Measurements from ENCODE around the gene NR1D2. TPM values are rescaled to one million over a fixed set of nuclear protein-coding genes. Genes with fewer than 3 reads are reported as not detected.
"Not testable (repeated sequence)": the region's sequence is repeated elsewhere in the genome, so short reads cannot be mapped to it uniquely, and the experiment has no call there.

The NR1D2 gene
- total RNA-seq, 1 donor from 2014 or later, result 19.4 TPM

DNA sequence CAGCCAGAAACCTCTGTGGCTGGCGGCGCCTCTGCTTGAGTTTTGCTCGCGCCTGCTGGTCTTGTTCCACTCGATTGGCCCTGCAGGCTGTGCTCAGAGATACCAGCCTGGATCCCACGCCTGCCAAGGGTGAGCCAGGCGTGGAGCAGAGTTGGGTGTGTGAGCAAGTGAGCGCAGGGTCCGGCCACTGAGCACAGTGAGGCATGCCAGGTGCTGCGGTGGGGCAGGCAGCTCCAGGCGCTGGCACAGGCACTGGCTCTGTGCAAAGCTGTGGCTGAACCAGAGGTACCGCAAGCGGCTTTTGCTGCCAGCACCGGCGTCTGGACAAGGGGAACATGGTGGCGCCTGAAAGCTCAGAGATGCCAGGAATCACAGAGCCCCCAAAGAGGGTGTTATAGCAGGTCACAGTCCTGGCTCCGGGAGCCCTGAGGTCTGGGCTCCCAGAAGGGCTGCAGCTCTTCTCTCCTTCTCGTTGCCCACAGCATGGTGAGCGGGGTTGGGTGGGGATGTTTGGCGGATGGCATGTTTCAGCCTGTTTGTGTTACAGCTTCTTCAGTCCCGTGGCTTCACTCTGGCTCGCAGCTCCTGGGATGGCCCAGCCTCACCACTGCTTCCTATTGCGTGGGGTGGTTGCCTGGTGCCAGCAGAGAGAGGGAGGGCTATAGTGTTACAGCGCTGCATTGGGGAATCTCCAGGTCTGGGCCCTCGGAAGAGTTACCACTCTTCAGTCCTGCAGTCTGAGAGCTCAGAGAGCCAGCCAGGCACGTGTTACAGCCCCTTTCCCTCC is 73.9 kb downstream of the NR1D2 start:
- Histone ChIP-seq H3K4me1 (peaks cover 8% of the 10 kb centered on the region), H3K27ac (no peak overlapping the region), H3K9me3 (no peaks in the 10 kb centered on the region), H3K27me3 (no peaks in the 10 kb centered on the region), H3K4me3 (no peak overlapping the region), H3K36me3 (no peaks in the 10 kb centered on the region)
- peak in 1 of 2 donors; percentile 30 for TF ChIP-seq POLR2AphosphoS5 (IDR thresholded peaks at IDR 0.05; ENCODE audit: insufficient read depth in 1 of 2, low read depth in 1 of 2)
- no peak for TF ChIP-seq CTCF (IDR thresholded peaks at IDR 0.05)
- intact Hi-C loops (cut with DNase I), result no loop called here
- DNase-seq (ENCODE audit: extremely low spot score in 2 of 2), result no peak

GRCh38 chr3:24019585-24019984 is 74.5 kb downstream of the NR1D2 start:
- no peak for DNase-seq (ENCODE audit: extremely low spot score in 2 of 2)
- no peaks in the 10 kb centered on the region for H3K9me3 ChIP-seq
- intact Hi-C loops (cut with DNase I), result no loop called here
- H3K27me3 ChIP-seq, result no peaks in the 10 kb centered on the region
- no peak overlapping the region for H3K27ac ChIP-seq
- peaks cover 8% of the 10 kb centered on the region for H3K4me1 ChIP-seq
- H3K36me3 ChIP-seq, result no peaks in the 10 kb centered on the region
- no peak overlapping the region for H3K4me3 ChIP-seq
- no peak for TF ChIP-seq POLR2A (IDR thresholded peaks at IDR 0.05)
- no peak for TF ChIP-seq CTCF (IDR thresholded peaks at IDR 0.05)
- TF ChIP-seq POLR2AphosphoS5 (IDR thresholded peaks at IDR 0.05; ENCODE audit: insufficient read depth in 1 of 2, low read depth in 1 of 2), result no peak

- no peaks in the 10 kb centered on the region for H3K36me3 ChIP-seq
- no peaks in the 10 kb centered on the region for H3K27me3 ChIP-seq
- no peak overlapping the region for H3K27ac ChIP-seq
- TF ChIP-seq POLR2AphosphoS5 (IDR thresholded peaks at IDR 0.05; ENCODE audit: insufficient read depth in 1 of 2, low read depth in 1 of 2), result no peak
- TF ChIP-seq POLR2A (IDR thresholded peaks at IDR 0.05), result no peak
- TF ChIP-seq CTCF (IDR thresholded peaks at IDR 0.05), result no peak
- no peak for DNase-seq (ENCODE audit: extremely low spot score in 2 of 2)
- H3K4me3 ChIP-seq, result no peak overlapping the region
- intact Hi-C loops (cut with DNase I), result no loop called here
- H3K9me3 ChIP-seq, result no peaks in the 10 kb centered on the region
- H3K4me1 ChIP-seq, result peaks cover 8% of the 10 kb centered on the region
Measured at GRCh38 chr3:24020036-24020691, 75.1 kb downstream of the NR1D2 start.

GRCh38 chr3:24023197-24023596 is 78.1 kb downstream of the NR1D2 start:
- Histone ChIP-seq H3K4me1 (no peaks in the 10 kb centered on the region), H3K9me3 (no peaks in the 10 kb centered on the region), H3K4me3 (no peak overlapping the region), H3K36me3 (no peaks in the 10 kb centered on the region), H3K27me3 (no peaks in the 10 kb centered on the region), H3K27ac (no peak overlapping the region)
- intact Hi-C loops (cut with DNase I), result no loop called here
- no peak for DNase-seq (ENCODE audit: extremely low spot score in 2 of 2)
- TF ChIP-seq POLR2AphosphoS5 (IDR thresholded peaks at IDR 0.05; ENCODE audit: insufficient read depth in 1 of 2, low read depth in 1 of 2) (no peak), CTCF (IDR thresholded peaks at IDR 0.05) (no peak), POLR2A (IDR thresholded peaks at IDR 0.05) (no peak)

- no peak for DNase-seq (ENCODE audit: extremely low spot score in 2 of 2)
- intact Hi-C loops (cut with DNase I), result no loop called here
- Histone ChIP-seq H3K9me3 (no peaks in the 10 kb centered on the region), H3K4me3 (no peak overlapping the region), H3K4me1 (no peaks in the 10 kb centered on the region), H3K27me3 (no peaks in the 10 kb centered on the region), H3K36me3 (no peaks in the 10 kb centered on the region), H3K27ac (no peak overlapping the region)
- no peak for TF ChIP-seq CTCF (IDR thresholded peaks at IDR 0.05)
- no peak for TF ChIP-seq POLR2A (IDR thresholded peaks at IDR 0.05)
- no peak for TF ChIP-seq POLR2AphosphoS5 (IDR thresholded peaks at IDR 0.05; ENCODE audit: insufficient read depth in 1 of 2, low read depth in 1 of 2)
Measured at GRCh38 chr3:24025805-24026204, 80.7 kb downstream of the NR1D2 start.

DNA sequence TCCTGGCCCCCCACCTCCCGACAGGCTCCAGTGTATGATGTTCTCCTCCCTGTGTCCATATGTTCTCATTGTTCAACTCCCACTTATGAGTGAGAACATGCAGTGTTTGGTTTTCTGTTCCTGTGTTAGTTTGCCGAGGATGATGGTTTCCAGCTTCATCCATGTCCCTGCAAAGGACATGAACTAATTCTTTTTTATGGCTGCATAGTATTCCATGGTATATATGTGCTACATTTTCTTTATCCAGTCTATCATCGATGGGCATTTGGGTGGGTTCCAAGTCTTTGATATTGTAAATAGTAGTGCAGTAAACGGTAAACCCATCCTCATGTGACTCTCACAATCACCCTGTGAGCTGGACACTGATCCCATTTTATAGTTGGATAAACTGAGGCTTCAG is 81.6 kb downstream of the NR1D2 start:
- H3K27me3 ChIP-seq; H3K4me1 ChIP-seq; DNase-seq (ENCODE audit: extremely low spot score in 2 of 2); H3K36me3 ChIP-seq; H3K9me3 ChIP-seq; H3K4me3 ChIP-seq; H3K27ac ChIP-seq; intact Hi-C loops (cut with DNase I): not testable (repeated sequence)

Measured in vagina (tissue), 2 donors.